ENCODE measurements around the gene AGFG2. TPM values are rescaled to one million over a fixed set of nuclear protein-coding genes. Genes with fewer than 3 reads are reported as not detected.

The AGFG2 gene
- total RNA-seq, 4 donors from 2014 or later, result 63.8 to 154 (median 102) TPM

DNA sequence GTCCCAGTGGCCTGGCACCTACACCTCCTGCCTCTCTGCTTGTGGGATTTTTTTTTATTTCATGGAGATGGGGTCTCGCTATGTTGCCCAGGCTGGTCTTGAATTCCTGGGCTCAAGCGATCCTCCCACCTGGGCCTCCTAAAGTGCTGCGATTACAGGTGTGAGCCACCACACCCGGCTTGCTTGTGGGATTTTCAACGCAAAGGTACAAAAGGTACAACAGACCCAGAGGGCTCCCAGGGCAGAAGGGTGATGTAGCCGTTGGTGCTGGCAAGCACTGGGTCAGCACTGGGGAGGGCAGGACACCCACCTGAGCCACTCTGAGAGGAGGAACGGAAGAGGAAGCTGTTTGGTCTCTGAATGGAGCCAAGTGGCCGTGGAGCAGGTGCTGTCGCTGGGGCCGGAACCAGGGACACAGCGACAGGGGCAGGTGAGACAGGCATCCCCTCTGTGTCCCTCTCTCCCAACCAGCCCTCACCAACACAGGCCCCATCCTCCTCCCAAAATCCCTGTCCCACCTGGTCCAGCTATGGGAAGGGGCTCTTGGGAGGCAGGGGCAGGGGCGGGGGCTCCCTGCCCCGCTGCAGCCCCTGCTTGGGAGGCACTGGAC, 37.5 kb downstream of the AGFG2 start:
- intact Hi-C loops (cut with DNase I; ENCODE audit: low total_unique reads) (no loop called here), in situ Hi-C loops (cut with MboI; ENCODE audit: low pct_ligation_motif_present in 1 of 4, low pct_unique_long_range_greater_than_20kb in 1 of 4, low sequenced_read_pairs in 3 of 4) (loop anchor here in 1 of 4 donors (25.0 kb wide), 1 partner anchor 111 kb away; the partner anchor contains the start of gene GIGYF1)
- no peaks in the 10 kb centered on the region for H3K4me1 ChIP-seq
- 94% methylated on average over 13 of the region's 13 CpGs; no CpG with 5 or more reads in 1 of the 2 donors for WGBS, 2 donors (ENCODE audit: low coverage in 1 of 2)
- DNase-seq, result no peak
- H3K4me3 ChIP-seq, result no peak overlapping the region
- no peaks in the 10 kb centered on the region for H3K9me3 ChIP-seq
- no peak overlapping the region for H3K27ac ChIP-seq
- H3K36me3 ChIP-seq, result peaks cover 0 to 43% (median 13%) of the 10 kb centered on the region in 4 donors
- peaks cover 3% of the 10 kb centered on the region for H3K27me3 ChIP-seq
- no peak for TF ChIP-seq POLR2A (IDR thresholded peaks at IDR 0.05)
- TF ChIP-seq EP300 (IDR thresholded peaks at IDR 0.05; ENCODE audit: low read depth), result no peak
- TF ChIP-seq, protein P1, sequence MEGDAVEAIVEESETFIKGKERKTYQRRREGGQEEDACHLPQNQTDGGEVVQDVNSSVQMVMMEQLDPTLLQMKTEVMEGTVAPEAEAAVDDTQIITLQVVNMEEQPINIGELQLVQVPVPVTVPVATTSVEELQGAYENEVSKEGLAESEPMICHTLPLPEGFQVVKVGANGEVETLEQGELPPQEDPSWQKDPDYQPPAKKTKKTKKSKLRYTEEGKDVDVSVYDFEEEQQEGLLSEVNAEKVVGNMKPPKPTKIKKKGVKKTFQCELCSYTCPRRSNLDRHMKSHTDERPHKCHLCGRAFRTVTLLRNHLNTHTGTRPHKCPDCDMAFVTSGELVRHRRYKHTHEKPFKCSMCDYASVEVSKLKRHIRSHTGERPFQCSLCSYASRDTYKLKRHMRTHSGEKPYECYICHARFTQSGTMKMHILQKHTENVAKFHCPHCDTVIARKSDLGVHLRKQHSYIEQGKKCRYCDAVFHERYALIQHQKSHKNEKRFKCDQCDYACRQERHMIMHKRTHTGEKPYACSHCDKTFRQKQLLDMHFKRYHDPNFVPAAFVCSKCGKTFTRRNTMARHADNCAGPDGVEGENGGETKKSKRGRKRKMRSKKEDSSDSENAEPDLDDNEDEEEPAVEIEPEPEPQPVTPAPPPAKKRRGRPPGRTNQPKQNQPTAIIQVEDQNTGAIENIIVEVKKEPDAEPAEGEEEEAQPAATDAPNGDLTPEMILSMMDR (IDR thresholded peaks at IDR 0.05), result no peak
- TF ChIP-seq POLR2AphosphoS5 (IDR thresholded peaks at IDR 0.05), result no peak

DNA sequence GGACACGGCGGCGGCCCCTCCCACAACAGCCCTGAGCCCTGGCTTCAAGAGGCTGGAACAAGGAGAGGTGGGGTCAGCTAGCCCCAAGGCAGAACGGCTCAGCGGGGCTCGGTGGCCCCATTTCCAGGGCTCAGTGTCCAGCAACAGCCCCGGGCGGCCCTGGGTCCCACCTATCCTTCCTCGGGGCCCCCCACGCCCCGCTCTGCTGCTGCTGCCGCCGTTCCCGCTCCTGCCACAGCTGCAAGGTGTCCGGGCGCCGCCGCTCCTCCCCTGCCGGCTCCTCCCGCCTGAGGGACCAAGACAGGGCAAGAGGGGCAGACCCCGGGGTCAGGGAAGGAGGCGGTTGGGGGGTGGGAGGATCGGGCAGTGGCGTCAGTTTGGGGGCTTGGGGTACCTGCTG, 38.1 kb downstream of the AGFG2 start:
- Histone ChIP-seq H3K36me3 (peaks cover 0 to 49% (median 16%) of the 10 kb centered on the region in 4 donors), H3K27me3 (no peaks in the 10 kb centered on the region), H3K9me3 (no peaks in the 10 kb centered on the region), H3K4me1 (no peaks in the 10 kb centered on the region), H3K4me3 (no peak overlapping the region), H3K27ac (no peak overlapping the region)
- DNase-seq, result no peak
- TF ChIP-seq POLR2AphosphoS5 (IDR thresholded peaks at IDR 0.05) (no peak), EP300 (IDR thresholded peaks at IDR 0.05; ENCODE audit: low read depth) (no peak), POLR2A (IDR thresholded peaks at IDR 0.05) (no peak)
- TF ChIP-seq, protein P1 (IDR thresholded peaks at IDR 0.05), result no peak
- intact Hi-C loops (cut with DNase I; ENCODE audit: low total_unique reads), result no loop called here
- in situ Hi-C loops (cut with MboI; ENCODE audit: low pct_ligation_motif_present in 1 of 4, low pct_unique_long_range_greater_than_20kb in 1 of 4, low sequenced_read_pairs in 3 of 4), result loop anchor here in 1 of 4 donors (25.0 kb wide), 1 partner anchor 110 kb away; the partner anchor contains the start of gene GIGYF1
- WGBS, 2 donors (ENCODE audit: low coverage in 1 of 2), result 90% methylated on average over 11 of the region's 24 CpGs; no CpG with 5 or more reads in 1 of the 2 donors

DNA sequence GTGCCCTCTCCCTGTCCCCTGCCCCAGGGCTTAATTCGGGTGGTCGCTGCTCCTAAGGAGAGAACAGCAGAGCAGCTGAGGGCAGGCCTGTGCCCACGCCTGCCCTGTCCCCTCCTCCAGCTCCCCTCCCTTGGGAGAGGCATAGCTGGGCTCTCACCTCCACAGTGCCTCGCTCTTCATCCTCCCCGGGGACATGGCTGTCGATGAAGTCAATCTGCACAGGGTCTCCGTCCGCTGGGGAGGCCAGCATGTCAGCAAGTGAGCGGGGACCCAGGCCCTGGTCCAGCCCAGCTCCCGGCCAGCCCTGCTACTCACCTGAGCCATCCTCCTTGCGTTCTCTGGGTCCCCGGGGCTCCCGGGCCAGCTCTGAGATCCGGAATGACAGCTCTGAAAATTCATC, 38.5 kb downstream of the AGFG2 start:
- no peak for DNase-seq
- WGBS, 2 donors (ENCODE audit: low coverage in 1 of 2), result 95% methylated on average over 14 of the region's 14 CpGs; no CpG with 5 or more reads in 1 of the 2 donors

More for the DNA sequence above, 38.5 kb downstream of the AGFG2 start:
- Histone ChIP-seq H3K9me3 (no peaks in the 10 kb centered on the region), H3K4me1 (peaks cover 0 to 2% (median under 1%) of the 10 kb centered on the region in 4 donors), H3K27ac (no peak overlapping the region), H3K4me3 (no peak overlapping the region), H3K27me3 (no peaks in the 10 kb centered on the region), H3K36me3 (peaks cover 0 to 49% (median 16%) of the 10 kb centered on the region in 4 donors)
- in situ Hi-C loops (cut with MboI; ENCODE audit: low pct_ligation_motif_present in 1 of 4, low pct_unique_long_range_greater_than_20kb in 1 of 4, low sequenced_read_pairs in 3 of 4) (loop anchor here in 1 of 4 donors (25.0 kb wide), 1 partner anchor 110 kb away; the partner anchor contains the start of gene GIGYF1), intact Hi-C loops (cut with DNase I; ENCODE audit: low total_unique reads) (no loop called here)
- TF ChIP-seq POLR2A (IDR thresholded peaks at IDR 0.05) (no peak), POLR2AphosphoS5 (IDR thresholded peaks at IDR 0.05) (no peak), EP300 (IDR thresholded peaks at IDR 0.05; ENCODE audit: low read depth) (no peak)
- TF ChIP-seq, protein P1 (IDR thresholded peaks at IDR 0.05), result no peak

Measured in transverse colon (tissue), 4 donors.